ENCODE measurements around the gene CDKN1C. TPM values are rescaled to one million over a fixed set of nuclear protein-coding genes. Genes with fewer than 3 reads are reported as not detected.

CDKN1C gene
- total RNA-seq, 2 experiments from 2014 or later: 0.21 to 0.32 TPM

DNA sequence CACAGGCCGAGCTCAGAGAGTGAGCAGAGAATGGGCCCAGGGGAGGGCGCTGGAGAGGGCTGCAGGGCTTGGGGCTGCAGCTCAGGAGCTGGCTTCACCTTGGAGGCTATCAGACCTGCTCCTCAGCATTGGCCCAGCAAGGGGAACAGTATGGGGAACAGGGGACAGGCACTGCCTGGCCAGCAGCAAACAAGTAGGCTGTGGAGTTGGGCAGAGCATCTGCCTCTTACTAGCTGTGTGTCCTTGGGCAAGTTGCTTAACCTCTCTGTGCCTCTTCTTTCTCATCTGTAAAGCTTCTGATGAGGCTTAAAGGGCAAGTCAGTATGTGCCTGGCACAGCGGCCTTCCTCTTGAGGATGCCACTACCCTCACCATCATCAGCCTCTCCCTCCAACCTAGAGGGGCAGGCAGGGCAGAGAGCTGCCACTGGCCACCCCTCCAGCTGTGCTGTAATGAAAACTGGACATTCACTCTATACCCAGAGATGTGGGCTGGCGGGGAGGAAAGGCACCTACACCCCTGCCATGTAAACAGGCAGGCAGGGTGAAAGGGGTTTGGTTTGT lies 7.5 kb upstream of the CDKN1C start:
- peak; percentile 70 for ATAC-seq
- DNase-seq: peak; percentile 81
- H3K4me1 Mint-ChIP-seq (ENCODE audit: low read depth): peaks cover 40% of the 10 kb centered on the region
- no peaks in the 10 kb centered on the region for H3K9me3 Mint-ChIP-seq (ENCODE audit: insufficient read depth)
- ChIA-PET CTCF (interaction anchor here (0.7 to 13.7 kb wide), 37 partner anchors 9 to 588 kb away, joined by 3 to 485 read pairs (median 6); partner anchors contain the start of genes NAP1L4, PHLDA2 and ZNF195), POLR2A (interaction anchor here (0.6 to 3.3 kb wide), 7 partner anchors 36 to 593 kb away, joined by 3 to 22 read pairs (median 4); partner anchors contain the start of gene PHLDA2)
- peak overlapping the region; percentile 92 for H3K27ac Mint-ChIP-seq
- H3K27me3 Mint-ChIP-seq (ENCODE audit: low read depth): no peaks in the 10 kb centered on the region
- H3K36me3 Mint-ChIP-seq (ENCODE audit: low read depth): no peaks in the 10 kb centered on the region
- peak overlapping the region; percentile 80 for H3K4me3 Mint-ChIP-seq

DNA sequence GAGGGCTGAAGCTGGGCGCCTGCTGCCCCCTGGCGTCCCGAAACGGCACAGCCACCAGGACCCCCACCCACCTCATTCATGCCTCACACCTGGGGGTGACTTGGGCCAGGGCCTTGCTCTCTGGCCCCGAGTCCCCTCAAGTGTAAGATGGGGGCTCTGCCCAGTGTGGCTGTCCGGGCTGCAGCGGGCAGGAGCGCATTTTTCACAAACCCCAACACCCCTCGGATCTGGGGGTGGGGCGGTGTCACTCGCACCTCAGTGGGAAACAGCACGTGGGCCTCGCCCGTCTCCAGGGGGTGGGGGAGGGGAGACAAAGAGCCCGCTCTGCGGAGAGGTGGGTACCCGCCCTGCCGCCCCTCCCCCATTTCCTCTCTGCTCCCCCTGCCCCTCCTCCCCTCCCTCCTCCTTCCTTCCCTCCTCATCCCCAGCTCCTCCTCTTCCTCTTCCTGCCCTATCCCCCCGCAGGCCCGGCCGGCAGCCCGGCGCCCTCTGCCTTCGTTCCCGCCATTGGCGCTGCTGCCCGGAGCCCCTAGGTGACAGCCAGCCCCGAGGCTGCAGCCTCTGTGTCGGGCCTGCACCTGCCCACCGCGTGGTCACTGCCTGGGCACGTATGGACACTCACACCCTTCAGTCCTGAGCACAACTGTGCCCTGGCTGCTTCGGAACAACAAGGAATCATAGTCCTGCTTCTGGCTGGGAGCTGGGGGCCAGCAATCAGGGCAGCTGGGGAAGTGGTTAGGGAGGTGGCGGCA lies 6.8 kb upstream of the CDKN1C start:
- no peaks in the 10 kb centered on the region for H3K36me3 Mint-ChIP-seq (ENCODE audit: low read depth)
- ATAC-seq (peak; percentile 60), DNase-seq (peak; percentile 86)
- POLR2A ChIA-PET: interaction anchor here (0.7 to 3.3 kb wide), 6 partner anchors 37 to 529 kb away, joined by 3 to 22 read pairs (median 4); partner anchors contain the start of gene PHLDA2
- H3K27me3 Mint-ChIP-seq (ENCODE audit: low read depth): peaks cover under 1% of the 10 kb centered on the region
- no peaks in the 10 kb centered on the region for H3K9me3 Mint-ChIP-seq (ENCODE audit: insufficient read depth)
- peaks cover 34% of the 10 kb centered on the region for H3K4me1 Mint-ChIP-seq (ENCODE audit: low read depth)
- H3K27ac Mint-ChIP-seq: peak overlapping the region; percentile 92
- peak overlapping the region; percentile 80 for H3K4me3 Mint-ChIP-seq
- CTCF ChIA-PET: interaction anchor here (0.7 to 13.7 kb wide), 38 partner anchors 10 to 588 kb away, joined by 3 to 485 read pairs (median 6); partner anchors contain the start of genes NAP1L4, PHLDA2 and ZNF195

DNA sequence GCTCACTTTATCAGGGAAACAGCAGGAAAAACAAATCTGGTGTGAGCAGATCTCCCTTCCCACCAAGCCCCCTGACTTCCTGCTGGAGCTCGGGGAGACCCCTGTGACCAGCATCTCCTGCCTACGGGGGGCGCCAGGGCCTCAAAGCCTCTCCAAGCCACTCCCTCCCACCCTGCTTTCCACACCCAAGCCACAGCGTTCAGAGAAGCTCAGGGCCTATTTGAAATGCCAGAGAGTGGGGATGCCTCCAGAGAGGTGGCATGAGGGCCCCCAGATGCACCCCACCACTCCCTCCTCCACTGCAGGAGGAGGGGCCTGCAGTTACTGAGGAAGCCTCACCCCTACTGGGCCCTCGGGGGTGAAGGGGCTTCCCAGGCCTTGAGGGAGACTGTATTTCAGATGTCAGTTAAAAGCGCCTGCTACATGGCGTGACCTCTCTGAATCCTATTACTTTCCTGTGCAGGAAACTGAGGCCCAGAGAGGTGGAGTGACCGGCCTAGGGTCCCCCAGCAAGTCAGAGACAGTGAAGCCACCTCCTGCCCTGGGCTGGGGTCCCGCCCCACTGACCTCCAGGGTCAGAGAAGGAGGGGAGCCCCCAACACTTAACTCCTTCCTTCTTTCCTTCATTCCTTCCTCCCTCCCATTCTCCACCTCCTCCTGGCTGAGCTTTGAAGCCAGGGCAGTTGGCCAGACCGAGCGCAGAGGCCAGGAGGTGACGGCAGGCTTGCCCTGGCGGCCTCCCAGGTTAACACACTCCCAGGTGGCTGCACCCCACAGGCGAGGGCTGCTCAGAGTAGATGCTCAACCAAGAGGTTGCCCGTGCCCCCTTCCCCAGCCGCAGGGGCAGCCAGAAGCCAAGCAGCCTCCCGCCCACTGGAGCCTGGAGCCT lies 6.0 kb upstream of the CDKN1C start:
- Mint-ChIP-seq H3K36me3 (ENCODE audit: low read depth) (no peaks in the 10 kb centered on the region), H3K4me3 (peak overlapping the region; percentile 80), H3K27me3 (ENCODE audit: low read depth) (peaks cover 7% of the 10 kb centered on the region), H3K4me1 (ENCODE audit: low read depth) (peaks cover 35% of the 10 kb centered on the region), H3K27ac (peak overlapping the region; percentile 92), H3K9me3 (ENCODE audit: insufficient read depth) (no peaks in the 10 kb centered on the region)
- DNase-seq: no peak
- ChIA-PET CTCF (interaction anchor here (1.1 to 13.7 kb wide), 24 partner anchors 11 to 587 kb away, joined by 3 to 485 read pairs (median 8); partner anchors contain the start of gene PHLDA2), POLR2A (interaction anchor here (1.0 to 3.3 kb wide), 4 partner anchors 38 to 360 kb away, joined by 3 to 22 read pairs (median 5); partner anchors contain the start of gene PHLDA2)
- no peak for ATAC-seq

DNA sequence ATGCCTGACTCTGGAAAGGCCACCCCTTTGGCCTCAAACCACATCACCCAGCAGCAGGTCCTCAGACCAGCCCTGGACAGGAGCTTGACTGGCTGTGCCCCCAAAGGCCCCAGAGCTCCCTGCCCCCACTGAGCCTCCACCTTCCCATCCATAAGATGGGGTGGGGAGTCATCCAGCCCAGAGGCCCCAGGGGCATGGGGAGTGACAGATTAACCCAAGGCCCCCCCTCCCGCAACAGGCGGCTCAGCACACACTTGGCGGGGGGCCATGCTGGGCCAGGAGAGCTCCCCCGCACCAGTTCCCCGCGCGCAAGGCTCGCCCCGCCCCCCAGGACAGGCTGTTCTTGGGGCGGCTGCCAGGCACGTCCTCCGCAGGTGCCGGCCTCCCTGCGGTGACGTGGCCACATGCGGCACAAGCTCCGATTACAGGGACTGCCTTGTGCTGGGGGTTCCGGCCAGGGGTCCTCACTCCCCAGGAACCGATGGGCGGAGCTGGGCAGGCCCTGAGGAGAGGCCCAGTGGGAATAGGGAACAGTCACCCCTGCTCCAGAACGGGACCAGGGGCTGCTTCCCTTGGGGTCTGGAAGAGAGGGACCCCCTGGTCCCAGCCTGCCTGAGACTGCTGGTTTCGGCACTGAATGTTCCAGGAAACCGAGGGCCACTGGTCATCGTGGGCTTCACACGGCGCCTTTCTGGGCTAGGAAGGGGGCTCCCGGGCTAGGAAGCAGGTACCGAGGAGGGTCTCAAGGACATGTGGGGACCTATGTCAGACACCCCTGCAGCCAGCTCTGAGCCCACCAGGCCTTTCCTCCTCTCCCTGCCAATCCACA lies 5.1 kb upstream of the CDKN1C start:
- Mint-ChIP-seq H3K27me3 (ENCODE audit: low read depth) (peaks cover 8% of the 10 kb centered on the region), H3K27ac (peak overlapping the region; percentile 92), H3K36me3 (ENCODE audit: low read depth) (no peaks in the 10 kb centered on the region), H3K4me1 (ENCODE audit: low read depth) (peaks cover 39% of the 10 kb centered on the region), H3K9me3 (ENCODE audit: insufficient read depth) (no peaks in the 10 kb centered on the region), H3K4me3 (no peak overlapping the region)
- ChIA-PET POLR2A (interaction anchor here (3.3 kb wide), 1 partner anchor 357 kb away, joined by 22 read pairs; no protein-coding TSS in a partner anchor), CTCF (interaction anchor here (1.1 to 13.7 kb wide), 9 partner anchors 11 to 586 kb away, joined by 3 to 485 read pairs (median 6); partner anchors contain the start of gene PHLDA2)
- DNase-seq (no peak), ATAC-seq (no peak)

DNA sequence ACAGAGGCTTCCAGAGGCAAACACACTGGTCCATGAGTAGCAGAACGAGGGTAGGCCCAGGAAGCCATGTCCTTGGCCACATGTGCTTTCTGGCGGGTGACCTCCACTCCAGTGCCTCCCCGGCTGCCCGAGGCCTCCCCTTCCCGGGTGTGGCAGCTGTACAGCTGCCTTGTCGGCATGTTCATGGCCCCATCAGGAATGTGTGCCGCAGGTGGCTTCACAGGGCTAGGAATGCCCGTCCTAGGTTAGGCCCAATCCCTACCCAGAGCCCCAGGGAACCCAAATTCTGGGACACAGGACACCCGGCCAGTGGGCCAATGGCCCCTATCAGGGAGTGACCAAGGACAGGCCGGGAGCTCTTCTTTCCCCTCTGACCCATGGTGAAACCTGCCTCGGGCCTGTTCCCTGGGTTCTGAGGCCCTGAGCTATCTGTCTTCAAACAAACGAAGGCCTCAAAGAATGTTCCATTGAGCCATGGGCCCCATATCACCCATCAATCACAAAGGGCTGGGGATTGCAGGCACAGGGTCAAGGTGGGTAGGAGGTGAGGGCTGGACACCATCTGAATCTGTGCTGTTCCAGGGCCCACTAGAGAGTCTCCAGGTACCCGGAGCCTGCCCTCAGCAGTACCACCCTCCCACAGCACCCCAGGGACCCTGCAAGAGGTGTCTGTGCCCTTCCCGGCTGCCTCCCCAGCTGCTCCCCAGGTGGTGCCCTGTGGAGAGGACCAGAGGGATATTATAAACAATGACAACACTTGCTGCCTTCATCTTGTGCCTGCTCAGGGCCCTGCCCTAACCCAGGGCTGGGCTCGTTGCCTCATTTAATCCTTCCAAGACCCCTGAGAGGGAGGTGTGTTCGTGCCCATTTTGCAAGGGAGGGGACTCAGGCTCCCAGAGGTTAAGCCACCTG lies 4.0 kb upstream of the CDKN1C start:
- ATAC-seq: no peak
- POLR2A ChIA-PET: interaction anchor here (0.5 kb wide), 1 partner anchor 105 kb away, joined by 3 read pairs; no protein-coding TSS in a partner anchor
- H3K27me3 Mint-ChIP-seq (ENCODE audit: low read depth): peaks cover 11% of the 10 kb centered on the region
- no peak overlapping the region for H3K4me3 Mint-ChIP-seq
- no peak overlapping the region for H3K27ac Mint-ChIP-seq
- H3K4me1 Mint-ChIP-seq (ENCODE audit: low read depth): peaks cover 40% of the 10 kb centered on the region
- H3K36me3 Mint-ChIP-seq (ENCODE audit: low read depth): no peaks in the 10 kb centered on the region
- CTCF ChIA-PET: interaction anchor here (0.6 to 13.7 kb wide), 6 partner anchors 11 to 584 kb away, joined by 3 to 485 read pairs (median 6); no protein-coding TSS in a partner anchor
- H3K9me3 Mint-ChIP-seq (ENCODE audit: insufficient read depth): no peaks in the 10 kb centered on the region
- no peak for DNase-seq

DNA sequence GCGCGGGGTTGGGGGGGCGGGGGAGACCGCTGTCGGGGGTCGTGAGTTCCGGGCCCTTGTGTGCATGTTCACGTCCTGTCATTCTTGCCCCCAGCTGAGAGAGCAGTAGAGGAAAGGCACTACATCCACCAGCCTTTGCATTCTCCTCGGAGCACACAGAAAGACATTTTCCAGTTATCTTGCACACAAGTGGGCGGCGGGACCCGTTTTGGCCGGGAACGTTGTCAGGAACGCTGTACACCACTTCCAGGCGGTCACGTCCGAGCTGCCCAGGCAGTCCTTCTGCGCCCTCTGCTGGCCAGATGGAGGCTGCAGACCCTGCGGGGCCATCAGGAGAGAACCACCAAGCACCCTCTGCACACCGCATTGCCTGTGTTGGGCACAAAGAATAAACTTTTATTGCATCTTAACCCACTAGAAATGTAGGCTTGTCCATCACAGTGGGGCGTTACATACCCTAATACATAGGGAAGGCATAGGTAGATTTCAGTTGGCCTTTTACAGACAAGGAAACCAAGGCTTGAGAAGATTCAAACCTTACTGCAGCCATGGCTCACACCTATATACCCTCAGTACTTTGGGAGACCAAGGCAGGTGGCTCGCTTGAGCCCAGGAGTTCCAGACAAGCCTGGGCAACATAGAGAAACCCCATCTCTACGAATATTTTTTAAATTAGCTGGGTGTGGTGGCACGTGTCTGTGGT lies 2.8 kb upstream of the CDKN1C start:
- CTCF ChIA-PET: interaction anchor here (0.8 to 13.7 kb wide), 34 partner anchors 10 to 582 kb away, joined by 3 to 485 read pairs (median 3); no protein-coding TSS in a partner anchor
- peaks cover 40% of the 10 kb centered on the region for H3K4me1 Mint-ChIP-seq (ENCODE audit: low read depth)
- peak; percentile 37 for ATAC-seq

DNA sequence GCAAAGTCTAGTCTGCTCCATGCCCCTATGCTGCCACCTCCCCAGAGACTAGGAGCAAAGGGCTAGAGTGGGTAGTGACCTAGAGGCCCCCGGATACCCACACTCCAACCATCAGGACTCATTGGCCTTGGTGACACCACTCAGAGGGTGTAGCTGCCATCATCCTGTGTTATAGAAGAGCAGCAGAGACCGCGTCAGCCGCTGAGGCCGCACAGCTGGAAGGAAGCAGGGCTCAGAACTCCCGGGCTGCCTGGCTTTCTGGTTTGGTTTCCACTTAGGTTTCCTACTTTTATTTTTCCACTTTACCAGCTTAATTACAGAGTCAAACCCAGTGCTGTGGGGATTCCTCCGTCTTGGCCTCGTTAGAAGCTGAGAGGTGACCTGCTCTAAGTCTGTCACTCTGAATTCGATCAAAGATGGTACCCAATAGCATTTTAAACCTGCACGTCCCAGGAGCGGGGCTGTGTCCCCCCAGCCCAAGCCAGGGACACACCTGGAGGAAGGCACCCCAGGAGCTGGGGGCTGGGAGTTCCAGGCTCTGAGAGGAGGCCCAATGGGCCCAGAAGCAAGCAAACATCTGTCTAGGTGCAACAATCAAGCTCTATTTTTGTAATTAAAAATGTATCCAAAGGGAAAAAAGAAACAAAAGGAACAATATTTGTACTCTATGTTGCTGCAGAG lies 2.1 kb upstream of the CDKN1C start:
- CTCF ChIA-PET: interaction anchor here (0.7 to 13.7 kb wide), 36 partner anchors 10 to 468 kb away, joined by 3 to 485 read pairs (median 3); no protein-coding TSS in a partner anchor
- Mint-ChIP-seq H3K9me3 (ENCODE audit: insufficient read depth) (no peaks in the 10 kb centered on the region), H3K27me3 (ENCODE audit: low read depth) (peaks cover 18% of the 10 kb centered on the region), H3K27ac (no peak overlapping the region), H3K36me3 (ENCODE audit: low read depth) (no peaks in the 10 kb centered on the region), H3K4me3 (peak overlapping the region; percentile 6), H3K4me1 (ENCODE audit: low read depth) (peaks cover 34% of the 10 kb centered on the region)
- ATAC-seq (no peak), DNase-seq (no peak)
- POLR2A ChIA-PET: interaction anchor here (1.3 to 1.7 kb wide), 2 partner anchors 354 to 355 kb away, joined by 3 to 8 read pairs; no protein-coding TSS in a partner anchor

More for the DNA sequence above, 2.8 kb upstream of the CDKN1C start:
- H3K36me3 Mint-ChIP-seq (ENCODE audit: low read depth): no peaks in the 10 kb centered on the region
- H3K27me3 Mint-ChIP-seq (ENCODE audit: low read depth): peaks cover 11% of the 10 kb centered on the region
- no peaks in the 10 kb centered on the region for H3K9me3 Mint-ChIP-seq (ENCODE audit: insufficient read depth)
- no peak overlapping the region for H3K4me3 Mint-ChIP-seq
- DNase-seq: peak; percentile 90
- H3K27ac Mint-ChIP-seq: no peak overlapping the region
- POLR2A ChIA-PET: interaction anchor here (0.5 to 1.7 kb wide), 3 partner anchors 106 to 356 kb away, joined by 3 to 8 read pairs (median 3); no protein-coding TSS in a partner anchor

DNA sequence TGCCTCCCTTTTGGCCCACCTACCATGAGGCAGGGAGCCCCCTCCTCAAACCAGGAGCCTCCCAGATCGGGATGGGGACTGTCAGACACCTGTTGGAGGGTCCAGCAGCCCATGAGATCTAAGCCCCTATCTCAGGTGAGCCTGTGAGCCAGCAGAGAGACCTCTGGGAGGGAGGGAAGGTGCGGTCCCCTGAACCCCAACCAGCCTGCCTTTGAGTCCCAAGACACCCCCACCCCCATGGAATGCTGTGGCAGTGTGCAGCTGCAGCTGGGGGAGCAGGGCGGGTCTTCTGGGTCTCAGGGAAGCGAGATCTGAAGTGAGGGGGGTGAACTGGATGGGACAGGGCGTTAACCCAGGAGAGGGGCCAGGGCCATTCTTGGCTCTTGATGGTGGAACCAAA lies 1.4 kb upstream of the CDKN1C start:
- H3K4me1 Mint-ChIP-seq (ENCODE audit: low read depth): peaks cover 28% of the 10 kb centered on the region
- ChIA-PET CTCF (interaction anchor here (0.7 to 13.7 kb wide), 15 partner anchors 9 to 455 kb away, joined by 3 to 485 read pairs (median 4); no protein-coding TSS in a partner anchor), POLR2A (interaction anchor here (1.7 kb wide), 1 partner anchor 353 kb away, joined by 8 read pairs; no protein-coding TSS in a partner anchor)
- H3K36me3 Mint-ChIP-seq (ENCODE audit: low read depth): no peaks in the 10 kb centered on the region
- DNase-seq (no peak), ATAC-seq (no peak)
- H3K9me3 Mint-ChIP-seq (ENCODE audit: insufficient read depth): no peaks in the 10 kb centered on the region
- H3K27ac Mint-ChIP-seq: no peak overlapping the region
- H3K27me3 Mint-ChIP-seq (ENCODE audit: low read depth): peaks cover 21% of the 10 kb centered on the region
- peak overlapping the region; percentile 40 for H3K4me3 Mint-ChIP-seq

Measured in activated CD8-positive, alpha-beta T cell treated with anti-CD3 and anti-CD28 coated beads, Interleukin-2, amount 10 ng/mL, durations not matched to agents 7 days and 5 days (primary cell).